Activated T-cell treated with anti-CD3 and anti-CD28 coated beads, Interleukin-2, amount 50 U/mL, for 1 hour (primary cell): ENCODE measurements around the gene PLCZ1.
"Not testable (repeated sequence)": the region's sequence is repeated elsewhere in the genome, so short reads cannot be mapped to it uniquely, and the experiment has no call there.

ENCODE experiments used
- DNase-seq: peaks from one replicate; pipeline ENCODE4 v3.0.0-alpha.2; 2020

PLCZ1 gene

GRCh38 chr12:18696971-18697602, 40.7 kb downstream of the PLCZ1 start:
- DNase-seq, result no peak

GRCh38 chr12:18693986-18694385, 43.8 kb downstream of the PLCZ1 start:
- not testable (repeated sequence) for DNase-seq

- no peak for DNase-seq
Observed at GRCh38 chr12:18690653-18691052, 47.2 kb downstream of the PLCZ1 start.

GRCh38 chr12:18689771-18690170, 48.0 kb downstream of the PLCZ1 start:
- DNase-seq, result no peak

GRCh38 chr12:18684430-18684829, 53.4 kb downstream of the PLCZ1 start:
- no peak for DNase-seq

- no peak for DNase-seq
Observed at GRCh38 chr12:18683327-18684013, 54.3 kb downstream of the PLCZ1 start.

GRCh38 chr12:18681818-18682217, 56.0 kb downstream of the PLCZ1 start:
- no peak for DNase-seq

- DNase-seq, result no peak
Observed at GRCh38 chr12:18676996-18677588, 60.7 kb downstream of the PLCZ1 start.

GRCh38 chr12:18676141-18676540, 61.7 kb downstream of the PLCZ1 start:
- DNase-seq, result no peak

- DNase-seq, result no peak
Observed at GRCh38 chr12:18658829-18659228, 79.0 kb downstream of the PLCZ1 start.

GRCh38 chr12:18658179-18658578, 79.6 kb downstream of the PLCZ1 start:
- DNase-seq, result no peak

GRCh38 chr12:18655351-18655750, 82.5 kb downstream of the PLCZ1 start:
- no peak for DNase-seq

GRCh38 chr12:18653465-18653864, 84.3 kb downstream of the PLCZ1 start:
- DNase-seq, result no peak

GRCh38 chr12:18652596-18652995, 85.2 kb downstream of the PLCZ1 start:
- no peak for DNase-seq

GRCh38 chr12:18651525-18651924, 86.3 kb downstream of the PLCZ1 start:
- DNase-seq, result no peak

GRCh38 chr12:18646286-18646890, 91.4 kb downstream of the PLCZ1 start:
- DNase-seq, result no peak

- DNase-seq, result no peak
Observed at GRCh38 chr12:18644564-18644963, 93.2 kb downstream of the PLCZ1 start.

- no peak for DNase-seq
Observed at GRCh38 chr12:18643681-18644080, 94.1 kb downstream of the PLCZ1 start.

GRCh38 chr12:18640321-18640955, 97.4 kb downstream of the PLCZ1 start:
- no peak for DNase-seq

GRCh38 chr12:18634382-18634781, 103.4 kb downstream of the PLCZ1 start:
- DNase-seq, result no peak
